OCI-M2 (cell line): Measurements from ENCODE around the gene IER3.
A peak's percentile ranks its signal among the peaks of the same experiment; 100 is the strongest.

Experiments used
- DNase-seq: peaks from one replicate; lab custom pipeline; 2025; ENCODE audit not compliant: unreplicated experiment; lab: John Stamatoyannopoulos, UW

Gene IER3

GRCh38 chr6:30744054-30744805 lies at the start of gene IER3:
Gene IER3, minus strand, starts transcription at chr6:30744547. Its CDS starts 29 bp downstream, at chr6:30744518.
- DNase-seq, result peak; percentile 76

DNA sequence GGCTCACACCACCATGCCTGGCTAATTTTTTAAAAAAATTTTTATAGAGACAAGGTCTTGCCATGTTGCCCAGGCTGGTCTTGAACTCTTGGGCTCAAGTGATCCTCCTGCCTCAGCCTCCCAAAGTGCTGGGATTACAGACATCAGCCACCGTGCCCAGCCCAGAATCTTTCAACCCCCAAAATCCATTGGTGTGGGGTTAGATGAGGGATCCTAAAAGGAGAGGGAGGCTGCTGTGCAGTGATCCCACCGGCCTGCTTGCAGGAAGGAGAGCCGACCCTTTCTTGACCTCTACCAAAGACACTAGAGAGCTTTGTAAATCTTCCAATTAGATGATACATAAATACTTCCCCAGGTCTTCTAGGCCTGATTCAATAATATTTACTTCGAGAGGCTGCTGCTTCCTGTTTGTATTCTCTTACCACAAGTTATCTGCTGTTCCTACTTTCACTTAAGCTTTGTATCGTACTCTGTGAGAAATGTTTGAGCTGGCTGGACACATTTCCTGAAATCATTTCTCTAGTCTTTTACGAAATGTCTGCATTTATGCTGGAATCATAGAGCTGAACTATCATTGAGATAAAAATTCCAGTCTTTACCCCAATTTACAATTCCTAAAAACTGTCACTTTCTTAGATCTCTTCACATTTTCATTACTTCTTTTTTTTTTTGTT lies 49.3 kb upstream of the IER3 start:
- no peak for DNase-seq

- DNase-seq, result no peak
Observed at GRCh38 chr6:30792786-30793185, 48.4 kb upstream of the IER3 start.

DNA sequence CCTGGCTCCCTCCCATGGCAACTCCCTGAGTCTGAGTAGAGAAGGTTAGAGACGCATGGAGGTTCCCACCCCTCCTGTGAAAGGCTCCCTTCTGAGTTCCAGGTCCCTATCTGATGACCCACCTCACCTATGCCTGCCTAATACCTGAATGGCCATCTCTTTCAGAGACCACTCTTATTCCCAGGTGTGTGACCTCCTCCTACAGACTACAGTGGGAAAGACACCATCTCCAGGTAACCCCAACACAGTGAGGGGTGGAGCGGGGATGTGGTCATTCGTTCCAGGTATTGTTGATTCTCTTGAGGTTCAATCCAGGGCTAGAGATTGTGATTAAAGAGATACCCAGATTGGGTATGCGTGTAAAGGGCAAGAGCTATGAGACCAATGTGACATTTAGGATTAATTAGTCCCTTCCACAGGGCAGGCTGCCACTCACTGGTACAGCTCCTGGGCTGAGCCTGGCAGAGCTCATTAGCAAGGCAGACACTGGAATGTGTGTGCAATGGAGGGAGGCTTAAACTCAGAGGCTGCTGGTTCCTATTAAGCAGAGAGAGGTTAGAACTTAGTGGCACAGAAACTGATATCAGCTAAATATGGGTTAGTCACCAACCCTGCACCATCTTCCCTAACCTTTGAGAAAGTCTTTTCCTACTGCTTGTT lies 46.5 kb upstream of the IER3 start:
- DNase-seq, result no peak

DNA sequence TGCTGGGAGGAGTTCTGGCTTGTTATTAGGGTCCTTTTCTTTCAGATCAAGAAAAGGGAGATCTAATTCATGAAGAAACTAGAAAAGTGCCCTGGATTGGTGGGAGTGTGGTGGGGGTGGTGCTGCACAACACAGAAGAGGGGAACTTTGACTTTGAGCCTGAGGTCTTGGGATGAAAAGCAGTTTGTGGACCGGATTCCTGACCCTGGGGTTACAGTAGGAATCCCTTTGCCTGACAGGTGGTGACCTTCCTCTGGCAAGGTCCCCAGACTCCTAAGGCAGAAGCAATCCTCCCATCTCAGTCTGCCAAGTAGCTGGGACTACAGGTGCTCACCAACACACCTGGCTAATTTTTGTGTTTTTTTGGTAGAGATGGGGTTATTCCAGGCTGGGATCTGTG lies 45.3 kb upstream of the IER3 start:
- no peak for DNase-seq

DNA sequence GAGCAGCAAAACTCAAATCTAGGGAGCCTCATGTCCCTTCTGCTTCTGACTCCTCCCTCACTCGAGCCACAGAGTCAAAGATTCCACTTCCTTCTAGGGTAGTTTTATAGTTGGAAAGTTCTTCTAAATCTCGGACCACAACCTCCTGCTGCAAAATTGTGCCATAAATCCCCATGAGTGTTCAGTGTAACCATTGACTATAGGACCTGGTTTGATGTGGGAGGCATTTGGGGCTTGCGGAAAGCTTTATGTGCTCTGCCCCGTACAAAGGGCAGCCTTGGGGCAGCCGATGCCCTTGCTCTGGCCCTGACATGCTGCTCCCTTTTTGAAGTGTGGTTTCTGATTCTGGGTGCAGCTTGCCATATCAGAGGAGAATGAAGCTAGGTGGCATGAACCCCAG lies 43.6 kb upstream of the IER3 start:
- no peak for DNase-seq

DNA sequence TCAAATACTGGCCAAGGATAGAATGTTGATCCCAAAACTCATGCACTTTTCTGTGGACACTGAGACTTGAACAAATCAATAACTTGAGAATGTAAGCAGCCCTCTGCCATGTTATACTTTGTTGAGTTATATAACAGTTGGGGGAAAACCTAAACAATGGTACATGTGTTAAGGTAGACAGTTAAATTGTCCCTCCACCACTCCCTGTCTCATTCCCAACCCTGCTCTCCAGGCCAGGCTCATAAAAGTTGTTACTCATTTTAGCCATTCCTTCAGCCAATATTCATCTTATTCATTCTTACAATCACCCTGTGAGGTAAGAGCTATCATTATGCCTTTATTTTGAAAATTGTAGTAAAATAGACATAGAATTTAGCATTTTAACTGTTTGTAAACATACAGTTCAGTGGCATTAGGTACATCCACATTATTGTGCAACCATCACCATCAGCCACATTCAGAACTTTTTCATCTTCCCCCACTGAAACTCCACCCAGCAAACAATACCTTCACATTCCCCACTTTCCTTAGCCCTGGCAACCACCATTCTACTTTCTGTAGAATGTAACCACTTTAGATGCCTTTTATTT lies 38.2 kb upstream of the IER3 start:
- DNase-seq, result no peak

DNA sequence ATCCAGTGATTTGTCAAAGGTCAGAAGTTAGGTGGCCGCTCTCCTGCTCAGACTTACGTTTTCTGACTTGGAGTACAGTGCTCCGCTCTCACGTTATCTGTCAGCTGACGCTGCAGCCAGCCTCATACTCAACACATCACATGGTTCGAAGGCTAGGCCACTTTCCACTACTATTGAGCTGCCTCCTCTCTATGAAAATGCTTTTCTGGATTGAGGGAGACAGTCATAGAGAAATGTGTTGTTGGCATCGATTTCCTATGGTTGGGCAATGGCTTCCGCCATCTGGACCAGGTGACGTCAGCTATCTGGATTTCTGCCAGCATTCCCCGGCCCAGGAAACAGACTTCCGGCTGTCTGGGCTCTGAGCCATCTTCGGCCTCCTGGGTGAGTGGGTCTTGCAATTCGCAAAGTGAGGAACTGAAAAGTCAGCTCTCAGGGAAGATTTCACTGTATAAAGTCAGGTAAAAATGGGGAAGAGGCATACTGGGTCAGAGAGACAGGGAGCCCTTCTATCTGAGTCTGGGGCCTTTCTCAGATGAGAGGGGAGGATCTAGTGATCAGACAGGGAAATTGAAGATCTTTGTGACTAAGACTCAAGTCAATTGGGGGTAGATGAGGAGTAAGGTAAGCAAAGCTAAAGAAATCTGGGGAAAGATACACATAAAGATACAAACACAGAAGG lies 37.5 kb upstream of the IER3 start:
- DNase-seq, result no peak

- no peak for DNase-seq
Observed at GRCh38 chr6:30781395-30781742, 37.0 kb upstream of the IER3 start.

DNA sequence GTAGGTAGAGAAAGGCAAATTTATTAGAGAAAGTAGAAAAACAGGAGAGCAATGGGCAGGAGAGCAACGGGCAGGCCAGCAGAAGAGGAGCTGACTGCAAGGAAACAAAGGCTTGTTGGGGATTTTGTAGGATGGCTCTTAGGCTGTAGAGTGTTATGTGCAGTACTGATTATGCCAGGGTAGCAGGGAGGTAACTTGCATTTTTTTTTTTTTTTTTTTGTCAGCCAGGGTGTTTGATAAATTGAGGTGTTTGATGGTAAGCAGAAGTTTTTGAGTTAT lies 36.2 kb upstream of the IER3 start:
- DNase-seq, result no peak

- no peak for DNase-seq
Observed at GRCh38 chr6:30779850-30780641, 35.7 kb upstream of the IER3 start.

DNA sequence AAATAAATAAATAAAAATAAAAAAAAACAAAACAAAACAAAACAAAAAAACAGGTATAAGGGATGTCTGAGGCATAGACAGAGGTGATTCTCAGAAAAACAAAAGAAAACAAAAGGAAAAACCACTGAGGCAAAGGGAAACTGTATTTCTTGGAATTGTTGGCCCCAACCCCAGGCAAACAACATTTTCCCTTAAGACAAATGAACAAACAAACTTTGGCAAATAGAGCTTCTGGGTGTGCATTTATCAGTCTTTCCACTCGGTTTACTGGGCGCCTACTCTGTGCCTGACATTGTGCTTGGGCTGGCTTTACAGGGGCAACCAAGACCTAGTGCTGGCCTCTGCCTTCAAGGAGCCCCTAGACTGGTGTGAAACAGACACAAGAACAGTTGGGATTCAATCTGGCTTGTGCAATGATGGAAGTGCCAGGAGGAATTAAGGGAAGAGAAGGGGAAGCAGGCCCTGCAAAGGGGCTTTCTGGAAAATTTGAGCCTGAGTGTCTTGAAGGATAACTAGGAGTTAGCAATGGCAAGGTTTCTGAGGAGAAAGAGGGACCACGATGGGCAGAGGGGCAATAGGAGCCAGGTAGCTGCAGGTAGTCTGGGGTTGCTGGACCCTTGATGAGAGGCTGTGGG lies 33.8 kb upstream of the IER3 start:
- DNase-seq, result no peak

DNA sequence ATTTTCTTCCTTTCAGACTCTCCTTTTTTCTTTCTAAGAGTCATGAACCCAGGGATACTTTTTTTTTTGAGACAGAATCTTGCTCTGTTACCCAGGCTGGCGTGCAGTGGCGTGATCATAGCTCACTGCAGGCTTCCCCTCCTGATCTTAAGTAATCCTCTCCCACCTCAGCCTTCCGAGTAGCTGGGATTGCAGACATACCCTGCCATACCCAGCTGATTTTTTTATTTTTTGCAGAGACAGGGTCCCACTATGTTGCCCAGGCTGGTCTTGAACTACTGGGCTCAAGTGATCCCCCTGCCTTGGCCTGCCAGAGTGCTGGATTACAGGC lies 32.8 kb upstream of the IER3 start:
- no peak for DNase-seq

- DNase-seq, result no peak
Observed at GRCh38 chr6:30776390-30777154, 32.2 kb upstream of the IER3 start.

GRCh38 chr6:30775104-30775503 lies 30.8 kb upstream of the IER3 start:
- no peak for DNase-seq

DNA sequence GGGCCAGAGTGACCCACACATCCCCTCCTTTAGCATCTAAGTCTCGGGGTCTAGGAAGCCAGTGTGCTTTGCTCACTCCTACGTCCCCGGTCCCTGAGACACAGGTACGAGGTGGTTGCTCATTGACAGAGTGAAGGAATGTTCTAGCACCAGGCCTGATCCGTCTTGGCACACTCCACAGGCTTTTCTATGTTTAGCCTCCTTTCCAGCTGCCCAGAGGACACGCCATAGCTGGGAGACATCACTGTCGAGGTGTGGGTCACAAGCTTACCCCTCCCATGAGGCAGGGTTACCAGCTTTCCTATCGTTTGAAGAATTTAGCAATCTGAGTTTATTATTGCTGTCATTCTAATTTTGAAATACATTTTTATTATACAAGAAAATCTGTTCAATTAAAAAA lies 30.4 kb upstream of the IER3 start:
- DNase-seq, result no peak

- no peak for DNase-seq
Observed at GRCh38 chr6:30770592-30770991, 26.2 kb upstream of the IER3 start.

GRCh38 chr6:30769853-30770524 lies 25.6 kb upstream of the IER3 start:
- DNase-seq, result no peak
